ENCODE data around the gene PARS2. TPM values are rescaled to one million over a fixed set of nuclear protein-coding genes. Genes with fewer than 3 reads are reported as not detected.

PARS2 gene
- total RNA-seq, 1 experiment from 2014 or later: 3.5 TPM

DNA sequence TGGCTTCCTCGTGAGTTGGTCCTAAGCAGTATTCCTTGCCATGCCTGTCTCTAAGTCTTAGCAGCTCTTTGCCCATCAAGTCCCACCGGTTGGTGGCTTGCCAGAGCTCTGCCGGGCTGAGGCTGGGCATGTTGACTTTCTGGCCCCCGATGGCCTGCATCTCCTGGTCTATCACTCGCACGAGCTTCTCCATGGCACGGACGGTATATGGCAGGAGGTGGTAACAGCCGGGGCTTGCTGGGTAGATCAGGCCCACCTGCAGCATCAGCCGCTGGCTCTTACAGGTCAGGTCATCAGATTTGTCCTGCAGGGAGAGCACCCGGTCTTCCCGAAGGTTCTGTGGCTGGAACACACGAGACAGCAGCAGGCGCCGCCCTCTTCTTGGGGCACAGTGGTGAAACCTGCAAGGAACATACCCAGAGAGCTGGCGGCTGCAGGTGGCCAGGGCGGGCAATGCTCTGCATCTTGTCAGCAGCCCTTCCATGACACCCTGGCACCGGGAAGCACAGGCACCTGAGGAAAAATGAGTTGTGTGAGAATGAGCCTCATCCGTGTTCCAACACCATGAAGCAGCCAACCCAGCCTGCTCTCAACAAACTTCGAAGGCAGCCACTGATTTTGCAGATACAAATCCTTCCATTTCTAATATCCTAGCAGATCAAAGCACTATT, 5.5 kb downstream of the PARS2 start:
- CTCF ChIA-PET: no interaction called here
- no peaks in the 10 kb centered on the region for H3F3A ChIP-seq (ENCODE audit: low read length, unreplicated experiment)
- no TSS peak for BruUV-seq (replicated peaks)
- H3K36me3 ChIP-seq (ENCODE audit: low read depth, low read length): no peaks in the 10 kb centered on the region
- no peak overlapping the region for H3K4me2 ChIP-seq (ENCODE audit: low read length)
- no peaks in the 10 kb centered on the region for H4K20me1 ChIP-seq (ENCODE audit: low read length)
- intact Hi-C loops (cut with micrococcal nuclease): no loop called here
- DNase-seq (no peak), ATAC-seq (no peak)
- H3K27me3 ChIP-seq (ENCODE audit: low read length): no peaks in the 10 kb centered on the region
- no peak overlapping the region for H3K27ac ChIP-seq (ENCODE audit: low read length)
- peaks cover 17% of the 10 kb centered on the region for H3K79me2 ChIP-seq (ENCODE audit: low read length)
- TF ChIP-seq EZH2 (IDR thresholded peaks at IDR 0.05; ENCODE audit: low read length, unreplicated experiment) (no peak), EZH2phosphoT487 (IDR thresholded peaks at IDR 0.05; ENCODE audit: borderline replicate concordance, low read length) (no peak)
- TF ChIP-seq, protein P1, sequence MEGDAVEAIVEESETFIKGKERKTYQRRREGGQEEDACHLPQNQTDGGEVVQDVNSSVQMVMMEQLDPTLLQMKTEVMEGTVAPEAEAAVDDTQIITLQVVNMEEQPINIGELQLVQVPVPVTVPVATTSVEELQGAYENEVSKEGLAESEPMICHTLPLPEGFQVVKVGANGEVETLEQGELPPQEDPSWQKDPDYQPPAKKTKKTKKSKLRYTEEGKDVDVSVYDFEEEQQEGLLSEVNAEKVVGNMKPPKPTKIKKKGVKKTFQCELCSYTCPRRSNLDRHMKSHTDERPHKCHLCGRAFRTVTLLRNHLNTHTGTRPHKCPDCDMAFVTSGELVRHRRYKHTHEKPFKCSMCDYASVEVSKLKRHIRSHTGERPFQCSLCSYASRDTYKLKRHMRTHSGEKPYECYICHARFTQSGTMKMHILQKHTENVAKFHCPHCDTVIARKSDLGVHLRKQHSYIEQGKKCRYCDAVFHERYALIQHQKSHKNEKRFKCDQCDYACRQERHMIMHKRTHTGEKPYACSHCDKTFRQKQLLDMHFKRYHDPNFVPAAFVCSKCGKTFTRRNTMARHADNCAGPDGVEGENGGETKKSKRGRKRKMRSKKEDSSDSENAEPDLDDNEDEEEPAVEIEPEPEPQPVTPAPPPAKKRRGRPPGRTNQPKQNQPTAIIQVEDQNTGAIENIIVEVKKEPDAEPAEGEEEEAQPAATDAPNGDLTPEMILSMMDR (conservative IDR thresholded peaks at IDR 0.05; ENCODE audit: low read depth, low read length): no peak
- H3K9ac ChIP-seq (ENCODE audit: low read length): no peak overlapping the region
- H3K9me2 ChIP-seq (replicated peaks; ENCODE audit: low read length): no peaks in the 10 kb centered on the region
- H3K9me3 ChIP-seq (ENCODE audit: low read length): no peaks in the 10 kb centered on the region
- peaks cover 7% of the 10 kb centered on the region; the same call in 1 of the 2 replicates for H3K4me1 ChIP-seq (ENCODE audit: insufficient read depth, low read length)
- H2AFZ ChIP-seq (ENCODE audit: low read length): no peak overlapping the region
- H3K4me3 ChIP-seq (ENCODE audit: low read length): no peak overlapping the region
- POLR2A ChIA-PET (ENCODE audit: unreplicated experiment): no interaction called here

DNA sequence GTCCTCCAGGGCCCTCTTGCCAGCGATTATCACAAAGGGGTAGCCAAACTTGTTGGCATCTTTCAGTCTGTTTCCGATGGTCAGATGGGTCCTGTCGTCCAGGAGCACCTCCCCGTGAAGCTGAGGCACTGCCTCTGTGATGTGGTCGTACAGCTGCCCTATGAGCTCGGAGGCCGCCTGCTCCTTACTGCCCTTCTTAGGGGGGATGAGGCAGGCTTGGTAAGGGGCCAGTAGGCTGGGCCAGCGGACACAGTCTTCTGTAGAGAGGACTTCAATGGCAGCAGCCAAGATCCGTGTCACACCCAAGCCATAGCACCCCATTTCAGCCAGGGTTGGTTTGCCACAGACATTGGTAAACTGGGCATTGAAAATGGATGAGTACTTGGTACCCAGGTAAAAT, 6.5 kb downstream of the PARS2 start:
- H3F3A ChIP-seq (ENCODE audit: low read length, unreplicated experiment): no peaks in the 10 kb centered on the region
- no peak for DNase-seq
- POLR2A ChIA-PET (ENCODE audit: unreplicated experiment): no interaction called here
- no peak overlapping the region for H3K27ac ChIP-seq (ENCODE audit: low read length)
- TF ChIP-seq, protein P1 (conservative IDR thresholded peaks at IDR 0.05; ENCODE audit: low read depth, low read length): no peak
- TF ChIP-seq EZH2phosphoT487 (IDR thresholded peaks at IDR 0.05; ENCODE audit: borderline replicate concordance, low read length) (no peak), EZH2 (IDR thresholded peaks at IDR 0.05; ENCODE audit: low read length, unreplicated experiment) (no peak)
- no peaks in the 10 kb centered on the region for H4K20me1 ChIP-seq (ENCODE audit: low read length)
- CTCF ChIA-PET: no interaction called here
- no peaks in the 10 kb centered on the region for H3K9me2 ChIP-seq (replicated peaks; ENCODE audit: low read length)
- H3K4me1 ChIP-seq (ENCODE audit: insufficient read depth, low read length): no peaks in the 10 kb centered on the region
- peaks cover 7% of the 10 kb centered on the region for H3K79me2 ChIP-seq (ENCODE audit: low read length)
- no peak overlapping the region for H2AFZ ChIP-seq (ENCODE audit: low read length)
- H3K9ac ChIP-seq (ENCODE audit: low read length): no peak overlapping the region
- no peak overlapping the region for H3K4me2 ChIP-seq (ENCODE audit: low read length)
- no peak overlapping the region for H3K4me3 ChIP-seq (ENCODE audit: low read length)
- no peaks in the 10 kb centered on the region for H3K9me3 ChIP-seq (ENCODE audit: low read length)
- no TSS peak for BruUV-seq (replicated peaks)
- H3K36me3 ChIP-seq (ENCODE audit: low read depth, low read length): no peaks in the 10 kb centered on the region
- ATAC-seq: no peak
- H3K27me3 ChIP-seq (ENCODE audit: low read length): no peaks in the 10 kb centered on the region
- intact Hi-C loops (cut with micrococcal nuclease): no loop called here

DNA sequence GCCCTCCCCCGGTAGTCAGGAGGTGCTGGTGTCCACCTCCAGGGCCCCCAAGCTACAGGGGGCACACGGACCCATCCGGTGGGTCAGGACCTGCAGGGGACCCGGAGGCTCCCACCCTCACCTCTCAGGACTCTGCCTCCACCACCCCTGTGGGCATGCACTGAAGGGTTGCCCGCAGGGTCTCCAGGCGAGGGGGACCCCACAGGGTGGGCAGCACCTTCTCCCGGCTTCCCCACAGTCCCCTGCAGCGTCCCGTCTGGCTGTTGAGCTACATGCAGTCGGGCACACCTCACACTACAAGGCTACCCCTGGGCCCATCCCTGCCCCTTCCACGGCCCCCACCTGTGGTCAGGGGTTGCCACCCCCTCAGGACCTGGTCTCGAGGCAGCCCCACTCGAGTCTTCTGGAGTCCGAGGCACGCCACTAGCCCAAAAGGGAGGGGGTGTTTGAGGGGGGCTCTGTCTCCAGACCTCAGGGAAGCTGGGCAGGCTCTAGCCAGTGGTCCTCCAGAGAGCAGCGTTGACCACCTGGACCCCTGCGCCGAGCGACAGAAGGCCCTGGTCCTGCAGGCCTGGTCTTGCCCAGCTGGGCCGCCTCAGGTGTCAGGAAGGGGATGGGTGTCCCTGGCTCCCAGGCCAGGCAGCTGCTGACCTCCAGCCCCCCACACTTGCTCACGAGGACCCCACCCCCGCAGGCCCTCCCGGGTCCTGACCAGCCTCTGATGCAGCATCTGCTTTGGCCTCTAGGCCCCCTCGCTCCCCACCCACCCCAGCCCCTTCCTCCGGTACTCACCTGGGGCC, 9.6 kb downstream of the PARS2 start:
- BruUV-seq (replicated peaks): no TSS peak
- no peak overlapping the region for H3K4me2 ChIP-seq (ENCODE audit: low read length)
- H3K36me3 ChIP-seq (ENCODE audit: low read depth, low read length): no peaks in the 10 kb centered on the region
- H4K20me1 ChIP-seq (ENCODE audit: low read length): no peaks in the 10 kb centered on the region
- ChIA-PET CTCF (no interaction called here), POLR2A (ENCODE audit: unreplicated experiment) (no interaction called here)
- TF ChIP-seq, protein P1 (conservative IDR thresholded peaks at IDR 0.05; ENCODE audit: low read depth, low read length): no peak
- TF ChIP-seq EZH2 (IDR thresholded peaks at IDR 0.05; ENCODE audit: low read length, unreplicated experiment) (no peak), EZH2phosphoT487 (IDR thresholded peaks at IDR 0.05; ENCODE audit: borderline replicate concordance, low read length) (no peak)
- H3K79me2 ChIP-seq (ENCODE audit: low read length): no peaks in the 10 kb centered on the region
- no peak overlapping the region for H2AFZ ChIP-seq (ENCODE audit: low read length)
- no peaks in the 10 kb centered on the region for H3K9me2 ChIP-seq (replicated peaks; ENCODE audit: low read length)
- ATAC-seq (no peak), DNase-seq (no peak)
- H3F3A ChIP-seq (ENCODE audit: low read length, unreplicated experiment): no peaks in the 10 kb centered on the region
- no peaks in the 10 kb centered on the region for H3K9me3 ChIP-seq (ENCODE audit: low read length)
- no peaks in the 10 kb centered on the region for H3K4me1 ChIP-seq (ENCODE audit: insufficient read depth, low read length)
- no peaks in the 10 kb centered on the region for H3K27me3 ChIP-seq (ENCODE audit: low read length)
- no peak overlapping the region for H3K27ac ChIP-seq (ENCODE audit: low read length)
- intact Hi-C loops (cut with micrococcal nuclease): no loop called here
- no peak overlapping the region for H3K9ac ChIP-seq (ENCODE audit: low read length)
- no peak overlapping the region for H3K4me3 ChIP-seq (ENCODE audit: low read length)

Data from PC-3 (cell line).